Osteocyte (in vitro differentiated cells): Measurements from ENCODE around the gene VWA3B. TPM values are rescaled to one million over a fixed set of nuclear protein-coding genes. Genes with fewer than 3 reads are reported as not detected.
A peak's percentile ranks its signal among the peaks of the same experiment; 100 is the strongest.

Experiments used
- DNase-seq: peaks from one replicate; pipeline ENCODE4 v3.0.0; 2021; ENCODE audit warnings: mixed read lengths; ENCODE audit not compliant: unreplicated experiment; ENCODE audit errors: extremely low spot score
- H3K27ac Mint-ChIP-seq: one replicate; pipeline ENCODE4 v1.8.0; 2021; ENCODE audit warnings: mild to moderate bottlenecking, mixed read lengths; ENCODE audit not compliant: unreplicated experiment
- H3K27me3 Mint-ChIP-seq: one replicate; pipeline ENCODE4 v1.8.0; 2021; ENCODE audit warnings: mixed read lengths; ENCODE audit not compliant: unreplicated experiment
- H3K36me3 Mint-ChIP-seq: one replicate; pipeline ENCODE4 v1.8.0; 2021; ENCODE audit warnings: mixed read lengths; ENCODE audit not compliant: unreplicated experiment
- H3K4me1 Mint-ChIP-seq: one replicate; pipeline ENCODE4 v1.8.0; 2021; ENCODE audit warnings: mixed read lengths; ENCODE audit not compliant: unreplicated experiment
- H3K4me3 Mint-ChIP-seq: one replicate; pipeline ENCODE4 v1.8.0; 2021; ENCODE audit warnings: mild to moderate bottlenecking, moderate library complexity, mixed read lengths; ENCODE audit not compliant: unreplicated experiment
- H3K9me3 Mint-ChIP-seq: one replicate; pipeline ENCODE4 v1.8.0; 2021; ENCODE audit warnings: mixed read lengths; ENCODE audit not compliant: unreplicated experiment
- CTCF ChIP-seq: fragments of 200-600 bp; sonication (generic); IDR thresholded peaks from 2 replicates; pipeline ENCODE4 v1.5.0; 2021; ENCODE audit warnings: antibody characterized with exemption, mild to moderate bottlenecking, moderate library complexity
- total RNA-seq: library from RNA; stranded (reverse); gene quantifications from 2 replicates; pipeline ENCODE4 v1.2.1, GENCODE V29; 2021

VWA3B gene
- total RNA-seq, 1 donor from 2014 or later, result not detected

GRCh38 chr2:98087447-98088020 is 567 bp downstream of the VWA3B start:
- Mint-ChIP-seq H3K4me1 (peaks cover 8% of the 10 kb centered on the region), H3K4me3 (peak overlapping the region; percentile 67), H3K27me3 (peaks cover 64% of the 10 kb centered on the region)

GRCh38 chr2:98088261-98088660 is 1.3 kb downstream of the VWA3B start:
- Mint-ChIP-seq H3K9me3 (no peaks in the 10 kb centered on the region), H3K4me3 (no peak overlapping the region), H3K27me3 (peaks cover 62% of the 10 kb centered on the region), H3K4me1 (peaks cover 8% of the 10 kb centered on the region), H3K36me3 (no peaks in the 10 kb centered on the region), H3K27ac (no peak overlapping the region)
- DNase-seq, result no peak
- no peak for TF ChIP-seq CTCF

More at GRCh38 chr2:98087447-98088020, 567 bp downstream of the VWA3B start:
- DNase-seq, result no peak
- Mint-ChIP-seq H3K27ac (no peak overlapping the region), H3K9me3 (no peaks in the 10 kb centered on the region), H3K36me3 (no peaks in the 10 kb centered on the region)
- no peak for TF ChIP-seq CTCF

- no peak for TF ChIP-seq CTCF
- no peaks in the 10 kb centered on the region for H3K36me3 Mint-ChIP-seq
- H3K27ac Mint-ChIP-seq, result no peak overlapping the region
- peaks cover 50% of the 10 kb centered on the region for H3K27me3 Mint-ChIP-seq
- DNase-seq, result no peak
- H3K9me3 Mint-ChIP-seq, result peaks cover 7% of the 10 kb centered on the region
- no peak overlapping the region for H3K4me3 Mint-ChIP-seq
- peaks cover 8% of the 10 kb centered on the region for H3K4me1 Mint-ChIP-seq
Measured at GRCh38 chr2:98089941-98090340, 3.0 kb downstream of the VWA3B start.

- no peak for TF ChIP-seq CTCF
- Mint-ChIP-seq H3K4me3 (no peak overlapping the region), H3K27ac (no peak overlapping the region), H3K4me1 (peaks cover 8% of the 10 kb centered on the region), H3K9me3 (peaks cover 17% of the 10 kb centered on the region), H3K27me3 (peaks cover 40% of the 10 kb centered on the region), H3K36me3 (no peaks in the 10 kb centered on the region)
- no peak for DNase-seq
Measured at GRCh38 chr2:98090951-98091350, 4.0 kb downstream of the VWA3B start.

- no peak for TF ChIP-seq CTCF
- H3K4me1 Mint-ChIP-seq, result peaks cover 2% of the 10 kb centered on the region
Measured at GRCh38 chr2:98091738-98092137, 4.8 kb downstream of the VWA3B start.

More at GRCh38 chr2:98091738-98092137, 4.8 kb downstream of the VWA3B start:
- Mint-ChIP-seq H3K36me3 (no peaks in the 10 kb centered on the region), H3K27me3 (peaks cover 32% of the 10 kb centered on the region), H3K9me3 (peaks cover 22% of the 10 kb centered on the region), H3K4me3 (no peak overlapping the region), H3K27ac (no peak overlapping the region)
- DNase-seq, result no peak
